HL-60 (cell line): ENCODE data around the gene RLF.

Experiments
- DNase-seq, 2 experiments: peaks; one replicate each; pipeline ENCODE4 v3.0.0-alpha.2; 2010 to 2020; ENCODE audit warnings: low read depth in 1 of 2, low spot score in 1 of 2
- H3K27ac ChIP-seq: fragments of 250-450 bp; sonication (Bioruptor Pico); replicated peaks from 2 replicates; pipeline ENCODE4 v1.5.1; 2020; ENCODE audit warnings: mild to moderate bottlenecking, moderate library complexity
- H3K27me3 ChIP-seq: fragments of 250-450 bp; sonication (Bioruptor Pico); 2 replicates; pipeline ENCODE4 v1.5.1; 2021; ENCODE audit warnings: mild to moderate bottlenecking, moderate library complexity; ENCODE audit not compliant: insufficient read depth, poor library complexity, severe bottlenecking
- H3K4me3 ChIP-seq: replicated peaks from 2 replicates; pipeline ENCODE4 v1.5.1; 2011; ENCODE audit warnings: mild to moderate bottlenecking, control low read depth, low read length; ENCODE audit not compliant: insufficient read depth
- GABPA ChIP-seq: IDR thresholded peaks from 2 replicates; pipeline ENCODE4 v1.6.1; 2012; ENCODE audit warnings: low read depth
- POLR2AphosphoS5 ChIP-seq: IDR thresholded peaks from 2 replicates; pipeline ENCODE4 v1.6.1; 2012; ENCODE audit warnings: low read depth
- SPI1 ChIP-seq: IDR thresholded peaks from 2 replicates; pipeline ENCODE4 v1.6.1; 2012; ENCODE audit warnings: low read depth, mild to moderate bottlenecking, borderline replicate concordance
- TF ChIP-seq, protein P1 (sequence below): IDR thresholded peaks from one replicate; pipeline ENCODE4 v1.5.1; 2011; ENCODE audit warnings: low read length, control low read depth, inconsistent platforms; ENCODE audit not compliant: insufficient read depth
- TF ChIP-seq, protein P2 (sequence below): IDR thresholded peaks from 2 replicates; pipeline ENCODE4 v1.6.1; 2012; ENCODE audit warnings: low read depth; ENCODE audit not compliant: insufficient replicate concordance

Gene RLF

DNA sequence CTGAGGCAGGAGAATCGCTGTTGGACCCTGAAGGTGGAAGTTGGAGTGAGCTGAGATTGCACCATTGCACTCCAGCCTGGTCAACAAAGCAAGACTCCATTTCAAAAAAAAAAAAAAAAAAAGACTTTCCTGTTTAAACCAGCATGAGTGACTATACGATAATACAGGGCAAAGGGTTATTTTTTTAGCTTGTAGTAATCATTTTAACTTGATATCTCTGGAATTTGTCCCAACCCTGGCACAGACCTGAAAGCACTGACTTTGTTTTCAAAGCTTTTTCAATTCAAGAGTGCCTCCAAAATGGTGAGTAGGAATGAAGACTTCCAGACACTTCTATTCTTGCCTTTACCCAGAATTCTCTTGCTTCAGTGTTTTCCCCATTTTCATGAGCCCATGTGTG, 82.2 kb downstream of the RLF start:
- TF ChIP-seq POLR2AphosphoS5 (no peak), GABPA (no peak), SPI1 (no peak)
- TF ChIP-seq, protein P1, sequence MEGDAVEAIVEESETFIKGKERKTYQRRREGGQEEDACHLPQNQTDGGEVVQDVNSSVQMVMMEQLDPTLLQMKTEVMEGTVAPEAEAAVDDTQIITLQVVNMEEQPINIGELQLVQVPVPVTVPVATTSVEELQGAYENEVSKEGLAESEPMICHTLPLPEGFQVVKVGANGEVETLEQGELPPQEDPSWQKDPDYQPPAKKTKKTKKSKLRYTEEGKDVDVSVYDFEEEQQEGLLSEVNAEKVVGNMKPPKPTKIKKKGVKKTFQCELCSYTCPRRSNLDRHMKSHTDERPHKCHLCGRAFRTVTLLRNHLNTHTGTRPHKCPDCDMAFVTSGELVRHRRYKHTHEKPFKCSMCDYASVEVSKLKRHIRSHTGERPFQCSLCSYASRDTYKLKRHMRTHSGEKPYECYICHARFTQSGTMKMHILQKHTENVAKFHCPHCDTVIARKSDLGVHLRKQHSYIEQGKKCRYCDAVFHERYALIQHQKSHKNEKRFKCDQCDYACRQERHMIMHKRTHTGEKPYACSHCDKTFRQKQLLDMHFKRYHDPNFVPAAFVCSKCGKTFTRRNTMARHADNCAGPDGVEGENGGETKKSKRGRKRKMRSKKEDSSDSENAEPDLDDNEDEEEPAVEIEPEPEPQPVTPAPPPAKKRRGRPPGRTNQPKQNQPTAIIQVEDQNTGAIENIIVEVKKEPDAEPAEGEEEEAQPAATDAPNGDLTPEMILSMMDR = no peak
- TF ChIP-seq, protein P2, sequence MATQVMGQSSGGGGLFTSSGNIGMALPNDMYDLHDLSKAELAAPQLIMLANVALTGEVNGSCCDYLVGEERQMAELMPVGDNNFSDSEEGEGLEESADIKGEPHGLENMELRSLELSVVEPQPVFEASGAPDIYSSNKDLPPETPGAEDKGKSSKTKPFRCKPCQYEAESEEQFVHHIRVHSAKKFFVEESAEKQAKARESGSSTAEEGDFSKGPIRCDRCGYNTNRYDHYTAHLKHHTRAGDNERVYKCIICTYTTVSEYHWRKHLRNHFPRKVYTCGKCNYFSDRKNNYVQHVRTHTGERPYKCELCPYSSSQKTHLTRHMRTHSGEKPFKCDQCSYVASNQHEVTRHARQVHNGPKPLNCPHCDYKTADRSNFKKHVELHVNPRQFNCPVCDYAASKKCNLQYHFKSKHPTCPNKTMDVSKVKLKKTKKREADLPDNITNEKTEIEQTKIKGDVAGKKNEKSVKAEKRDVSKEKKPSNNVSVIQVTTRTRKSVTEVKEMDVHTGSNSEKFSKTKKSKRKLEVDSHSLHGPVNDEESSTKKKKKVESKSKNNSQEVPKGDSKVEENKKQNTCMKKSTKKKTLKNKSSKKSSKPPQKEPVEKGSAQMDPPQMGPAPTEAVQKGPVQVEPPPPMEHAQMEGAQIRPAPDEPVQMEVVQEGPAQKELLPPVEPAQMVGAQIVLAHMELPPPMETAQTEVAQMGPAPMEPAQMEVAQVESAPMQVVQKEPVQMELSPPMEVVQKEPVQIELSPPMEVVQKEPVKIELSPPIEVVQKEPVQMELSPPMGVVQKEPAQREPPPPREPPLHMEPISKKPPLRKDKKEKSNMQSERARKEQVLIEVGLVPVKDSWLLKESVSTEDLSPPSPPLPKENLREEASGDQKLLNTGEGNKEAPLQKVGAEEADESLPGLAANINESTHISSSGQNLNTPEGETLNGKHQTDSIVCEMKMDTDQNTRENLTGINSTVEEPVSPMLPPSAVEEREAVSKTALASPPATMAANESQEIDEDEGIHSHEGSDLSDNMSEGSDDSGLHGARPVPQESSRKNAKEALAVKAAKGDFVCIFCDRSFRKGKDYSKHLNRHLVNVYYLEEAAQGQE = no peak
- Histone ChIP-seq H3K27ac (no peak overlapping the region), H3K27me3 (no peaks in the 10 kb centered on the region), H3K4me3 (no peak overlapping the region)
- peak in 1 of 2 experiments; percentile 4 for DNase-seq

DNA sequence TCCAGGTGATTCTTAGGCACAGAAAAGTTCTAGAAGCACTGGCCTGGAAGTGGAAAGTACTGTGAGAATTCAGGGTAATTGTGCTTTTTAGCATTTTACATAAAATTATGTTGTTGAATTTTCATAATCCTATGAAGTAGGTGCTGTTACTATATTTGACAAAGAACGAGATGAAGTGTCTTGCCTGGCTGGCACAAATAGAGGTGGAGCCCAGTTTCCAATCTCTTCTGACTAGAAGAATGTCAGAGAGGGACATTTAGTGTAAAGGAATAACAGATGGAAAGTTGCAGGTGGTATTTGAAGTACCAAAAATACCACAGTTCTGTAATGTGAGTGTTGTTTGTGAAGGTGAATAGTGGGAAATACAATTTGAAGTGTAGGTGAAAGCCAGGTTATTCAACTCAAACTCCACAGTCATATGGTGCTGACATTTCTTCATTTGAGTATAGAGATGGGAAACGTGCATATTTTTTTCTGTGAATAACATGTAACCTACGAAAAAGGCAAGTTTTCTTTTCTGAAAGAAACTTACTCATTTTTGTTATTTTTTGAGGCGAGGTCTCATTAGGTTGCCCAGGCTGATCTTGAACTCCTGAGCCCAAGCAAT, 83.1 kb downstream of the RLF start:
- H3K27me3 ChIP-seq = no peaks in the 10 kb centered on the region
- no peak overlapping the region for H3K4me3 ChIP-seq
- DNase-seq = no peak
- no peak overlapping the region for H3K27ac ChIP-seq
- TF ChIP-seq POLR2AphosphoS5 (no peak), GABPA (no peak), SPI1 (no peak)
- TF ChIP-seq, protein P2 = no peak
- TF ChIP-seq, protein P1 = no peak

DNA sequence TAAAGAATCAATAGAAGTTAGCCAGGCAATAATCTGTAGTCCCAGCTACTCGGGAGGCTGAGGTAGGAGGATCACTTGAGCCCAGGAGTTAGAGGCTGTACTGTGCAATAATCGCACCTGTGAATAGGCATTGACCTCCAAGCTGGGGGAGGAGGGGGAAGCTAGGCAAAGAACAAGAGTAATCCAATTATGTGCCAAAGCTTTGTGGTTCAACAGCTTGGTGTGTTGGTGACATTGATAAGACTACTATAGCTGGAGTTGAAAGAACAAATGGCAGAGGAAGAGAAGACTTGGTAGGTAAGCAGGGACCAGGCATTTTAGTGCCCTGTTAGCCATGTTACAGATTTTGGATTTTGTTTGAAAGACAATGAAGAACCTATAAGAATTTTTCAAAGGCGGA, 84.5 kb downstream of the RLF start:
- DNase-seq = no peak
- H3K4me3 ChIP-seq = no peak overlapping the region
- H3K27ac ChIP-seq = no peak overlapping the region
- no peaks in the 10 kb centered on the region for H3K27me3 ChIP-seq
- TF ChIP-seq, protein P2 = no peak
- TF ChIP-seq GABPA (no peak), SPI1 (no peak), POLR2AphosphoS5 (no peak)
- TF ChIP-seq, protein P1 = no peak
